Measurements from ENCODE around the gene ODAD3. TPM values are rescaled to one million over a fixed set of nuclear protein-coding genes. Genes with fewer than 3 reads are reported as not detected.
"Not testable (repeated sequence)": the region's sequence is repeated elsewhere in the genome, so short reads cannot be mapped to it uniquely, and the experiment has no call there.

Gene ODAD3
- polyA plus RNA-seq (ENCODE audit: insufficient read depth in 1 of 5, insufficient read length in 5 of 5, low replicate concordance in 1 of 5): 1 to 10 TPM in 4 of 5 donors, under 1 TPM in 1; 0.59 to 2.5 (median 2.4) TPM
- long read RNA-seq, donor 1, partial matches to known transcripts: 250 of 299 reads
- long read RNA-seq, donor 1, other reads (novel, unspliced or antisense): 48 of 299 reads
- long read RNA-seq, donor 2, partial matches to known transcripts: 139 of 172 reads
- long read RNA-seq, donor 2, other reads (novel, unspliced or antisense): 33 of 172 reads
- long read RNA-seq, donor 3, partial matches to known transcripts: 143 of 162 reads
- long read RNA-seq, donor 3, other reads (novel, unspliced or antisense): 19 of 162 reads
- long read RNA-seq, donor 4: 0 reads
- long read RNA-seq, donor 5, partial matches to known transcripts: 174 of 201 reads
- long read RNA-seq, donor 5, other reads (novel, unspliced or antisense): 27 of 201 reads
- long read RNA-seq, donor 6: 0 reads
- long read RNA-seq, donor 7: 0 reads
- long read RNA-seq, donor 8, partial matches to known transcripts: 28 of 47 reads
- long read RNA-seq, donor 8, other reads (novel, unspliced or antisense): 19 of 47 reads

GRCh38 chr19:11435057-11435832 lies at the start of gene ODAD3, which contains the start of gene PRKCSH:
Gene ODAD3, minus strand, starts transcription at chr19:11435121. Its CDS starts 105 bp downstream, at chr19:11435016.
Gene PRKCSH, plus strand, starts transcription at chr19:11435635. Its CDS starts 483 bp downstream, at chr19:11436118.
- peak; percentile 99 for DNase-seq

GRCh38 chr19:11483366-11484111 lies 48.6 kb upstream of the ODAD3 start:
- no peak for DNase-seq

- DNase-seq: peak; percentile 57 to 66
Observed at GRCh38 chr19:11482384-11483050, 47.6 kb upstream of the ODAD3 start.

GRCh38 chr19:11481534-11482383 lies 46.8 kb upstream of the ODAD3 start:
- DNase-seq: peak; percentile 29 to 30

GRCh38 chr19:11480715-11481533 lies 46.0 kb upstream of the ODAD3 start, which contains the start of gene ELAVL3:
Gene ELAVL3, minus strand, starts transcription at chr19:11481046. Its CDS starts 438 bp downstream, at chr19:11480608.
- DNase-seq: no peak

- DNase-seq: no peak
Observed at GRCh38 chr19:11479898-11480714, 45.2 kb upstream of the ODAD3 start.

- no peak for DNase-seq
Observed at GRCh38 chr19:11479090-11479897, 44.4 kb upstream of the ODAD3 start.

- DNase-seq: no peak
Observed at GRCh38 chr19:11478167-11479089, 43.5 kb upstream of the ODAD3 start.

GRCh38 chr19:11475861-11476260 lies 40.9 kb upstream of the ODAD3 start:
- DNase-seq: no peak

- not testable (repeated sequence) for DNase-seq
Observed at GRCh38 chr19:11475343-11475742, 40.4 kb upstream of the ODAD3 start.

- DNase-seq: no peak
Observed at GRCh38 chr19:11473725-11474124, 38.8 kb upstream of the ODAD3 start.

GRCh38 chr19:11468266-11468845 lies 33.4 kb upstream of the ODAD3 start:
- DNase-seq: not testable (repeated sequence)

- DNase-seq: no peak
Observed at GRCh38 chr19:11465600-11465999, 30.7 kb upstream of the ODAD3 start.

- DNase-seq: no peak
Observed at GRCh38 chr19:11464333-11465265, 29.7 kb upstream of the ODAD3 start.
